HFFc6 (cell line): ENCODE data around the gene ACSS1. TPM values are rescaled to one million over a fixed set of nuclear protein-coding genes. Genes with fewer than 3 reads are reported as not detected.

Source experiments
- DNase-seq: peaks from one replicate; pipeline ENCODE4 v3.0.0-alpha.2; 2018
- H3K27ac Mint-ChIP-seq: 2 replicates; pipeline ENCODE4 v1.8.0; 2020; ENCODE audit warnings: mild to moderate bottlenecking, mixed read lengths
- H3K27me3 Mint-ChIP-seq: 2 replicates; pipeline ENCODE4 v1.8.0; 2021; ENCODE audit warnings: mild to moderate bottlenecking, moderate library complexity, mixed read lengths; ENCODE audit not compliant: insufficient read depth
- H3K36me3 Mint-ChIP-seq: 2 replicates; pipeline ENCODE4 v1.8.0; 2021; ENCODE audit warnings: low read depth, mixed read lengths
- H3K4me1 Mint-ChIP-seq: 2 replicates; pipeline ENCODE4 v1.8.0; 2020; ENCODE audit warnings: low read depth, mixed read lengths
- H3K4me3 Mint-ChIP-seq: 2 replicates; pipeline ENCODE4 v1.8.0; 2020; ENCODE audit warnings: mild to moderate bottlenecking, moderate library complexity, mixed read lengths
- H3K9me3 Mint-ChIP-seq: 2 replicates; pipeline ENCODE4 v1.8.0; 2020; ENCODE audit warnings: mild to moderate bottlenecking, mixed read lengths
- total RNA-seq, 6 experiments: library from RNA; stranded (reverse); fragmentation: NEBNext Ultra II Directional; extraction: Animal tissue kit (Norgen Biotek cat#: 25700); gene quantifications; 2 replicates in 1 of 6; 3 replicates in 5 of 6; pipeline ENCODE4 v1.2.3, GENCODE V29; 2021
- TF ChIP-seq, protein P1 (sequence below): fragments of 200-600 bp; sonication (generic); IDR thresholded peaks from 2 replicates; pipeline ENCODE4 v1.5.0; 2021; ENCODE audit warnings: antibody characterized with exemption, mild to moderate bottlenecking

ACSS1 gene
- total RNA-seq, 6 experiments from 2014 or later, result 0.80 to 1.4 (median 1.2) TPM

- Mint-ChIP-seq H3K9me3 (no peaks in the 10 kb centered on the region), H3K27me3 (peaks cover 8% of the 10 kb centered on the region), H3K4me3 (no peak overlapping the region), H3K4me1 (peaks cover 13% of the 10 kb centered on the region), H3K36me3 (no peaks in the 10 kb centered on the region), H3K27ac (no peak overlapping the region)
- DNase-seq, result no peak
- TF ChIP-seq, protein P1, sequence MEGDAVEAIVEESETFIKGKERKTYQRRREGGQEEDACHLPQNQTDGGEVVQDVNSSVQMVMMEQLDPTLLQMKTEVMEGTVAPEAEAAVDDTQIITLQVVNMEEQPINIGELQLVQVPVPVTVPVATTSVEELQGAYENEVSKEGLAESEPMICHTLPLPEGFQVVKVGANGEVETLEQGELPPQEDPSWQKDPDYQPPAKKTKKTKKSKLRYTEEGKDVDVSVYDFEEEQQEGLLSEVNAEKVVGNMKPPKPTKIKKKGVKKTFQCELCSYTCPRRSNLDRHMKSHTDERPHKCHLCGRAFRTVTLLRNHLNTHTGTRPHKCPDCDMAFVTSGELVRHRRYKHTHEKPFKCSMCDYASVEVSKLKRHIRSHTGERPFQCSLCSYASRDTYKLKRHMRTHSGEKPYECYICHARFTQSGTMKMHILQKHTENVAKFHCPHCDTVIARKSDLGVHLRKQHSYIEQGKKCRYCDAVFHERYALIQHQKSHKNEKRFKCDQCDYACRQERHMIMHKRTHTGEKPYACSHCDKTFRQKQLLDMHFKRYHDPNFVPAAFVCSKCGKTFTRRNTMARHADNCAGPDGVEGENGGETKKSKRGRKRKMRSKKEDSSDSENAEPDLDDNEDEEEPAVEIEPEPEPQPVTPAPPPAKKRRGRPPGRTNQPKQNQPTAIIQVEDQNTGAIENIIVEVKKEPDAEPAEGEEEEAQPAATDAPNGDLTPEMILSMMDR, result no peak
These were observed 20.4 kb downstream of the ACSS1 start for GRCh38 chr20:25037288-25038102.

- Mint-ChIP-seq H3K4me1 (peaks cover 13% of the 10 kb centered on the region), H3K27me3 (peaks cover 8% of the 10 kb centered on the region), H3K27ac (no peak overlapping the region), H3K36me3 (no peaks in the 10 kb centered on the region), H3K9me3 (no peaks in the 10 kb centered on the region), H3K4me3 (no peak overlapping the region)
- TF ChIP-seq, protein P1, result no peak
- no peak for DNase-seq
These were observed 21.5 kb downstream of the ACSS1 start for GRCh38 chr20:25036331-25036936.

DNA sequence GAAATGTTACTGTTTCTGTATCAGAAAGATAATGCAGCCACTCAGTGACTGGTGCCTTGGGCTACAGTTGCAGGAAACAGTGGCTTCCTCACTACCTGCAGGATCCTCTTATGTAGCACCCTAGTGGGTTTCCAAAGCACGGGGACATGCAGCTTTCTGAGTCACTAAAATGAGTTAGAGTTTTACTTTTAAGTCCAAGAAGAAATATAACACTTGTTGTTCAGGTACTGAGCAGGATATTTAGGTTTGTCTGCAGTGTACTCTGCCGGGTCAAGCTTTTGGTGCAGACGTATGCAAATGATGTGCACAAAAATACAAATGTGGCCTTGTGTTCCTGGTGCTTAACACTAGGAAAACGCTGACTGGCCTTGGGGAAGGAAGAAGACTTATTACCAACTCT lies 22.0 kb downstream of the ACSS1 start:
- no peaks in the 10 kb centered on the region for H3K9me3 Mint-ChIP-seq
- DNase-seq, result no peak
- H3K27me3 Mint-ChIP-seq, result peaks cover 8% of the 10 kb centered on the region
- peaks cover 13% of the 10 kb centered on the region for H3K4me1 Mint-ChIP-seq
- no peak overlapping the region for H3K27ac Mint-ChIP-seq
- TF ChIP-seq, protein P1, result no peak
- no peak overlapping the region for H3K4me3 Mint-ChIP-seq
- H3K36me3 Mint-ChIP-seq, result no peaks in the 10 kb centered on the region

GRCh38 chr20:25033924-25034300 lies 24.0 kb downstream of the ACSS1 start:
- TF ChIP-seq, protein P1, result no peak
- H3K27ac Mint-ChIP-seq, result no peak overlapping the region
- H3K4me1 Mint-ChIP-seq, result no peaks in the 10 kb centered on the region
- no peak overlapping the region for H3K4me3 Mint-ChIP-seq
- H3K9me3 Mint-ChIP-seq, result no peaks in the 10 kb centered on the region
- H3K36me3 Mint-ChIP-seq, result no peaks in the 10 kb centered on the region
- no peak for DNase-seq
- H3K27me3 Mint-ChIP-seq, result peaks cover 8% of the 10 kb centered on the region

DNA sequence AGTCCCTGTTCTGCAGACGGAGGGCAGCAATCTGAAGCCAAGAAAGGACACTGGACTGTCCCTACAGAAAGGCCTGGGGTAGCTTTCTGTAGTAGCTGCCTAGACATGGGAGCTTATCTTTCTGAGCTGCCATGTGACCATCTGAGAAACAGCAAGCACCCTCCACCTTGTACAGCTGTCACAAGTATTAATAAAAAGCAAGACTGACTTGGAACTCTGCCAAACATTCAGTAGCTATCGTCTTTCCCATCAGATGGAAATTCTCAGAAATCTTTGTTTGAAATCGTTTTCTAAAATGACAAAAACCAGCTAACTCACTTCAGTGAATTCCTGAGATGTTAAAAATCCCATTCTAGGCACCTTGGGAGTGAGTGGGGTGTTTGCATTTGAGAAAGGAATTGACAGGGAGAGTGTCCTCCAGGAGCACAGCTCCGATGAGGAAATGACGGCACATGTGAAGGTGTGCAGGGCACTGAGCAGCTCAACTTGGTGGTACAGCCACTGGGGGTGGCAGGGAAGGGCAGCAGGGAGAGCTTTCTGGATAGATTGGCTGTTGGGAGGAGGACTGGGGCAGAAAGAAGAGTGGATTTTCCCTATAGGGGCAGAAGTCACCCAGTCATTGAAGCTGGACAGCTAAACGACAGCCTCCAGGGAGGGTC lies 24.5 kb downstream of the ACSS1 start:
- peaks cover 8% of the 10 kb centered on the region for H3K27me3 Mint-ChIP-seq
- H3K4me3 Mint-ChIP-seq, result no peak overlapping the region
- H3K36me3 Mint-ChIP-seq, result no peaks in the 10 kb centered on the region
- H3K9me3 Mint-ChIP-seq, result no peaks in the 10 kb centered on the region
- DNase-seq, result no peak
- H3K4me1 Mint-ChIP-seq, result no peaks in the 10 kb centered on the region
- H3K27ac Mint-ChIP-seq, result no peak overlapping the region
- TF ChIP-seq, protein P1, result no peak
